SK-N-DZ (cell line): ENCODE data around the gene TEX14.

Experiments
- DNase-seq: peaks from one replicate; pipeline ENCODE4 v3.0.0-alpha.2; 2015; ENCODE audit warnings: low spot score

Gene TEX14

DNA sequence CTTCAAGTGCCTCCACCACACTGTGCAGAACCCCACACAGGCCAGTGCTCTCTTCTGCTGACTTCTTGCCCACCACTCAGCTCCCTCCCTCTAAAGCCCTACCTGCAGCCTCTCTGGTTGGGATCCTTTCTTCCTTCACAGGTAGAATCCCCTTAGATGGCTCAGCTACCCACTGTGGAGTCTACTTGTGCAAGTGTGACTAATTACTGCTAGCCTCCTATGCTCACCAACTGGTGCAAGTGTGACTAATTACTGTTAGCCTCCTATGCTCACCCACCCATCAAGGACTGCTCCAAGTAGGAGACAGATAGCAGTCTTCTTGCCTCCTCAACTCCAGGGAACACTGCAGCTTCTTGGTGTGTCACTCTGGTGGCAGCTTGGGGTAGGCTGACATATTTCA, 43.6 kb downstream of the TEX14 start:
- no peak for DNase-seq

DNA sequence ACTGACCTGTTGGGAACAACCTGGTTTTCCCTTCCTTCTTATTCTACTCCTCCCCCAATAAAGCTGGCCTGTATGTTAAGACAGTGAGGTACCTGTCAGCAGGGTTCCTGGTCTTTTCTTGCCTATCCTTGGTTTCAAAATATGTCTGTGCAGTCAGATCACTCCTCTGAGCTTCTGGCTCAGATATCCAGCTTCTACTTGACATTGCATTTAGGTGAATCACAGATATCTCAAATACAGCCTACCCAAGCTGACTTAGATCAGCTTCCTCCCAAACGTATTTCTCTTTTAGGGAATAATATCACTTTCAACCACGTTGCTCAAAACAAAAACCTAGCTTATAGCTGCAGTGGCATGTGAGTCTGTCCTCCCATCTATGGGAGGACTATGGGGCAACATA, 48.7 kb downstream of the TEX14 start:
- no peak for DNase-seq

DNA sequence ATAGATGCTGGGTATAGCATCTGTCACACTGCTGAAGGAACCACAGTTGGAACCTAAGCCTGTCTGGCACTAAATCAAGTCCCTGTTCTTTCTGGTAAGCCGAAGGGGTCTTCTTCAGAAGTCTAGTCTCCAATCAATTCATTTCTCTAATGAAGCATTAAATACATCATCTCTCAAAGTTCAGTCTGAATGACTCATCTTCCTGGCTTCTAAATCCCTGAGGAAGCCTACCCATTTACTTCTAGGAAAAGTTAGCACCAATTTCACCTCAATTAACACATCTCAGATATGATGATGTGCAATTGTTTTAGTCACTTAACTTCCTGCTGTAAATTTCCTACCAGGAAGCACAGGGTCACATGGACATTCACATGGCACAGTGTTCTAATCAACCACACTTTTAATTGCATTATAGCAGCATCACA, 49.9 kb downstream of the TEX14 start:
- DNase-seq: no peak

DNA sequence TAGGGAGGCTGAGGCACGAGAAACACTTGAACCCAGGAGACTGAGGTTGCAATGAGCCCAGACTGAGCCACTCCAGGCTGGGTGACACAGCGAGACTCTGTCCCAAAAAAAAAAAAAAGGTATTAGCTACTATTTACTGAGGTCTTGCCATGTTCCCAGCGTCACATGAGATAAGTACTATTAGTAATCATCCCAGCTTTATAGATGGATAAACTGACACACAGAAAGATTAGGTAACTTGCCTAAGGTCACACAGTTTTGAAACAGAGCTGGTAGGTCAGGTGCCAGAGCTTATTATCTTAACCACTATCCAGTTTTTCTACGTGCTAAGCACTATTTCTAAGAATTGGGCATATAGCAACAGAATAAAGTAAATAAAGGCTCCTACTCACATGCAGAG, 51.6 kb downstream of the TEX14 start:
- no peak for DNase-seq

DNA sequence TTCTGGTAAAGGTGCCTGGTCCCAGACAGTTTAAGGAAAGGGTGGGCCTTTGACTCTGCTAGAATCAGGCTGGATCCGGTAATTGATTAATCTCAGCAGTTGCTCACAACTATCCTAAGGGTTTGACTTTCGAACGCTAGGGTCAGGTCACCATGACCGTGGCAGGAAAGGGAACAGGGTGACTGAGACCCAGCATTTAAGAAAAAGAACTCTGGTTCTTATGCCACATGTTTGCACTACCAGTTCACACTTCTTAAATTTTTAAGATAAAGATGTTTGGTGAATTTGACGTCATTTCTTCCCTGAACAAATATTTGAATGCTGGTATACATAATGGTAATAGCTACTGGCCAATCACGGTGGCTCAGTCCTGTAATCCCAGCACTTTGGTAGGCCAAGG, 52.2 kb downstream of the TEX14 start:
- DNase-seq: no peak

DNA sequence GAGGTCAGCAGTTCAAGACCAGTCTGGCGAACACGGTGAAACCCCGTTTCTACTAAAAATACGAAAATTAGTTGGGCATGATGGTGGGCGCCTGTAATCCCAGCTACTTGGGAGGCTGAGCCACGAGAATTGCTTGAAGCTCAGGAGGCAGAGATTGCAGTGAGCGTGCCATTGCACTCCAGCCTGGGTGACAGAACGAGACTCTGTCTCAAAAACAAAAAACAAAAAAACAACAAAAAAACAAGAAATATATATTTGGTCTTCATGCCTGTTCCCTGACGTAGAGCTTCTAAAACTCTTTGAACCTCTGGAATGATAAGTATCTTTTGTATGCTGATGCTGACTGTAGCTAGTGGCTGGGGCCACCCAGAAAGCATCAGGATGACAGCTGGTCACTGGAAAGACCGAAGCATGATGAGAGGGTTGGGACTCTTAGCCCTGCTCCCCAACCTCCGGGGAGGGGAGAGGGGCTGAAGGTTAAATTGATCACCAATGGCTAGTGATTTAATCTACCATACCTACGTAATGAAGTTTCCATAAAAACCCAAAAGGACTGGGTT, 54.8 kb downstream of the TEX14 start:
- no peak for DNase-seq

DNA sequence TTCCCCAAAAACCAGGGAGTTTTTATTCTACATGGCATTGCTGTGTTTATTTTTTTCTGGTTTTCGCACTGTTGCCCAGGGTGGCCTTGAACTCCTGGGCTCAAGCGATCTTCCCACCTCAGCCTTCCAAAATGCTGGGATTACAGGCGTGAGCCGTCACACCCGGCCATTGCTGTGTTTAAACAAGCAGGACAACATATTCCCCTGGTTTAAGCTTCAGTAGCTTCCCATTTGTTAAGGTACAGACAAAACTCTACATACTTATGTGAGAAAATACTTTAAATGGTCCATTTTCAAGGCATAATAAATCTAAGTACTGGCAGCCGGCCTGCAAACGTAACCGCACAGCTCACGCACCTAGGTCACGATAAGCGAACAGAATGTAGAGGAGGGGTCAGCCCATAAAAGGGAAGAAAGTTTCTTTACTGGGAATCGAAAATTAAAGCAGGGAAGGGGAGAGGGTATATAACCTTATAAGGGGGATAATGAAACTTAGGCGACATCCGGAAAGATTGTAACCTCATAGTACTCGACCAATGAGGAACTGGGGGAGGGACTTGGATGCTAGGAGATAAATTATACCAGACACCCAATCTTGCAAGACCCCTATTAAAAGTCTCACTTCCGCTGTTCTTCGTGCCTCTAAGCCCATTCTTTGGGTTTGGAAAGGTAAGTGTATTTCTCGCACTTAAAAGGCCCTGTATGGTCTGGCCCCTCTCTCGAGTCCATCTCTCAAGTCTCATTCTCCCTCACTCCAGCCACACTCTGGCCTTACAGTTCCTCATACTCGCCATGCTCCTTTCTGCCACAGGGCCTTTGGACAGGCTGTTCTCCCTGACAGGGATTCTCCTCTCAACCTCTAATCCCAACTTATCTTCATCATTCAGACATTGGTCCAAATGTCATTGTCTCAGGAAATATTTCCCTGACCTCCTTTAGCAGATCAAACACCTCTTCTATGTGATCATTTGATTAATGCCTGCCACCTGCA, 59.2 kb downstream of the TEX14 start:
- peak; percentile 61 for DNase-seq

DNA sequence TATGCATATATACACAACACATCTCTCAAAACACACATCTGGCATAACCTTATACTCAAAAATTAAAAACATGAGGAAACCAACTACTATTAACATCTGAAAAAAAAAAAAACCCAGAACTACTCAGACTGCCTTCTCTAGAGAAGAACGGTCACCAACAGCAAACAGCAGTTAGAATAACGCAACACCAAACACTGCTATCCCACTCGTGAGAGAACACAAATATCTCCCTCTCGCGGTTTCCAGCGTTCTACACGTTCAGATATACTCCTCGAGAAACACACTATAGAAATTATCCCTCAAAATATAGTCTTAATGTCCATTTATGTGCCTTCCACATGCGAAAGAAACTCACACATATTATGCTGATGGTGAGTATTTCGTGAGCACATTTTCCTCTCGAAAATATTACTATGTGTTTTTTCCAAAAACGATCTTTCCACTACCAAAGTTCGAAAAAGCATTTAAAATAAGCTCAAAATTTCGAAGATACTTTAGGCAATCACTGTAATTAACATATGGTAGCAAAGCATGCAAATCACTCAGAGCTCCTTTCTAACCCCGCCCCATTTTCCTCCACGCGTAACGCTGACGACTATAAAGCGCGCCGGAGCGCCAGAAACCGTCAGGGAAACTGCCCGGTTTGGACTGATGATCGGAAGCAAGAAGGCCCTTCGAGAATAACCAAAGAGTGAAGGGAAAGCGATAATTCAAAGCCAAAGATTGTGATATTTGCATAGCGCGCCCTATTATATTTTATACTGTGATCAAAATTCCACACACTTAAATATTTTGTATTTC, 60.1 kb downstream of the TEX14 start:
- peak; percentile 100 for DNase-seq

DNA sequence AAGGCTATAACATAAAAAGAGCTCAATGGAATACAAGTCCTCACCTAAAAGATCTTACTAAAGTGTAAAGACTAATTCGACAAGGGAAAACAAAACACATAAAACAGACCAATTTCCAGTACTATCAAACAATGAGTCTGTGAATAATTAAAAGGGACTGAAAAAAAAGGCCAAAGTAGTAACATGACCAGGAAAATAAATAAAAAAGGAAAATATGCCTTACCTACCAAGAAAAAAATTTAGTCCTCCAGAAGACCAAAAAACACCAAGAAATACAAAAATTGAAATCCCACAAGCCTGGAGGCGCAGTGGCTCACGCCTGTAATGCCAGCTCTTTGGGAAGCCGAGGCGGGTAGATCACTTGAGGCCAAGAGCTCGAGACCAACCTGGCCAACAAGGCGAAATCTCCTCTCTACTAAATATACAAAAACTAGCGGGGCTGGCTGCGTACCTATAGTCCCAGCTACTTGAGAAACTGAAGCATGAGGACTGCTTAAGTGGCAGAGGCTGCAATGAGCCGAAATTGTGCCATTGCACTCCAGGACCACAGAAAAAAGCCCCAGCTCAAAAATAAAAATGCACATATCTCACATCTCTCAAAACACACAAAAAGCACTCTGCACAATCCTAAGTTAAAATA, 60.8 kb downstream of the TEX14 start:
- no peak for DNase-seq

DNA sequence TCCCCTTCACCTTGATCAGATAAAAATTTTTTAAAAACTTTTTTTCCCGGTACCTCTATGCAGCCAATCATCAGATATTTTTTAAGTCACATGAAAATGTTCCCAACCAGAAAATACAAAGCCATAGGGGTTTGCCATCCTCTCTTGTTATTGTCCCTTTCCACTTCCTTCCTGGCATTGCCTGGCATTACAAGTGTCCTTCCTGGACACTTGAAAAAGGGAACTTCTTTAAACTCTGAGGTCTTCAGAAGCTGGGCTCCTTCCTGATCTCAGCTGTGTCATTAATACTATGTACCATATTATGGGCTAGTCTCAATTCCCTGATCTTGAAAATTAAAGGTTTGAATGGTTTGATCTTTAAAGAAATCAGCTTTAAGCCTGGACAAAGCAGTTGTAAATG, 64.9 kb downstream of the TEX14 start:
- DNase-seq: no peak

DNA sequence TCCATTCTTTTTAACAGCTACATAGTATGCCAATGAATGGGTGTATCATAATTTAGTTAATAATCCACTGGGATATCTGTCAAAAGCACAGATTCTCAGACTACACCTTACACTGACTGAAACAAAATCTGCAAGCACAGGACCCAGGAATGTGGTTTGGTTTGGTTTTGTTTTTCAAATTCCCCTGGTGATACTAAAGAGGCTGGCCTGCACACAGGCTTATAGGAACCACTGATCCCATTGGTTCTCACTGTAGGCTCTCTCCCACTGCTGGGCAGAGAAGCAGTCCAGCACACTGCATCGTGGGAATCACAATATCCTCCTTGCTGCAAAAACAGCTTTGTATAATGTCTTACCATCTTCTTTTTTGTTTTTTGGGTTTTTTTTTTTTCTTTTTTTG, 67.1 kb downstream of the TEX14 start:
- DNase-seq: no peak

DNA sequence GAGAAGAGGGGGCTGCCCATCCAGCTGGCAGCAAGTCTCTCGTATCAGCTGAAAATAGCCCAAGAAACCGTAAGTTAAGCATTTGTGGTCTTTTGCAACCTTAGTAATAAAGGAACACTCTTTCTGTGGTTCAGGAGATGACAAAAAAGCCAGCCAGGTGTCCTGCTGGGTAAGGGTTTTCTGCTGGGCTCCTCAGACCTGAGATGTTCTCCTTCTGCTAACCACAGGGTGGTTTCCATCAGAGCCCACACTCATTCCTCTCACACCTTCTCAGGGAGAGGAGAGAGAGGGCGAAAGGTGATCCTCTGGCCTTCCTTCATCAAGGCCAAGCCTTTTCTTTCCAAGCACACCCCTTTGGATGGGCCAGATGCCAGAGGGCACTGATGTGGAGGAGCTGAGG, 70.7 kb downstream of the TEX14 start:
- DNase-seq: no peak

DNA sequence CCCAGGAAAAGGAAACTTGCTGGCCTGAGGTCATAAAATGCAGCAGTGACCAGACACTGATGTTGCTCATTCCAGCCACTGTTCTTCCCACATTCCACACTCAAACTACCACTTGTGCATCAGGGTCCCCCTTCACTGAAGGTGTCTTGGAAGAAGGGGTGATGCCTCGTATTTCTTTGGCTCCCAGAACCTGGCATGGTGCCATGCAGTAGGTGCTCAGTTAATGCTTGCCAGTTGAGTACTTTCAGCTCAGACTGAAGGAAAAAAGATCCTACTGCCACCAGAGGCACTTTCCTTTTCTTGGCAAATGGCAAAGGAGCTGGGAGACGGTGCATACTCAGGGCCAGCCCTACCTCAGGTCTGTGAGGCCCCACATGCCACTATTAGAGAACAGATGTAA, 73.5 kb downstream of the TEX14 start:
- no peak for DNase-seq

DNA sequence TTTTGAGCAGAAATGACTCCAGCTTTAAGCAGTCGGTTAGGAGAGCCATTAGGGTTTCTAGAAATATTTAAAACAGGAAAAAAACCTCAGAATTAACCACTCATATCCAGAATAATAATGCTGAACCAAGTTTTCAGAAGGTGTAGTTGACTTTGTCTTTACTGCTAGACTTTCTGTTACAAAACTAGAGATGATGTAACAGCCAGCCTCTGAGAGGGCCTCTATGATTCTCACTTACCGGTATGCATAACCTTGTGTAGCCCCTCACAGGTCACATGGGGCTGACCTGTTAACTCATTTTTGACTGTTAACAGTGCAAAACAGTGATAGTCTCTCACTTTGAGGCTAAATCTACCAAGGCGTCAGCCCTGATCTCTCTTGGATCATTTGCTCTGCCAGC, 74.3 kb downstream of the TEX14 start:
- DNase-seq: no peak

DNA sequence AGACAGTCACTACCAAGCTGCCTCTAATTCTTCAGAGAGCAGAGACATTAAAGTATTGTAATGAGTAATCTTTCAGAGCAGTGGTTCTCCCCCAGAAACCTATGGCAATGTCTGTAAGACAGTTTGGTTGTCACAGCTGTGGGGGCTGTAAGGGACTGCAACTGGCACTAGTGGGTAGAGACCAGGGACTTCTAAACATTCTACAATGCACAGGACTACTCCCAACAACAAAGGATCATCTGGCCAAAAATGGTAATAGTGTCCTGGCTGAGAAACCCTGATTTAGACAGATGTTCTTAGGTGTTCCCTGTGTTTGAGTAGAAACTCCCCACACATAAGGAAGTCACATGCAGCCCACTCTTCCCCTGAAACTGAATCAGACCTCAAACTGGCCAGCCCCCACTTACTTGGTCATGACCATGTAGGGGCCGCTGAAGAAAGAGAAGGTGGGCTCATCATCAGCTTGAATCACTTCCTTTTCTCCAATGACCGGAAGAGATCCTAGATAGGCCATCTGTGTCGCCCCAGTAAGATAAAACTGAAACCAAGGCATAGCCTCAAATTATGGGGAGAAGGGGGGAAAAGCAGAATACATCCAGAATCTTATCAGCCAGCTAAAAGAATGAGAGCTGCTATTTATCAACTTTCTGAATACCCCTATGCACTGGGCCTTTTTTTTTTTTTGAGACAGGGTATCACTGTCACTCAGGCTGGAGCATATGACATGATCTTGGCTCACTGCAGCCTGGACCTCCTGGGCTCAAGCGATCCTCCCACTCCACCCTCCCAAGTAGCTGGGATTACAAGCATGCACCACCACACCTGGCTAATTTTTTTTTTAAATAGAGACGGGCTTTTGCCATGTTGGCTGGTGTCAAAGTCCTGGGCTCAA, 75.8 kb downstream of the TEX14 start:
- DNase-seq: no peak

DNA sequence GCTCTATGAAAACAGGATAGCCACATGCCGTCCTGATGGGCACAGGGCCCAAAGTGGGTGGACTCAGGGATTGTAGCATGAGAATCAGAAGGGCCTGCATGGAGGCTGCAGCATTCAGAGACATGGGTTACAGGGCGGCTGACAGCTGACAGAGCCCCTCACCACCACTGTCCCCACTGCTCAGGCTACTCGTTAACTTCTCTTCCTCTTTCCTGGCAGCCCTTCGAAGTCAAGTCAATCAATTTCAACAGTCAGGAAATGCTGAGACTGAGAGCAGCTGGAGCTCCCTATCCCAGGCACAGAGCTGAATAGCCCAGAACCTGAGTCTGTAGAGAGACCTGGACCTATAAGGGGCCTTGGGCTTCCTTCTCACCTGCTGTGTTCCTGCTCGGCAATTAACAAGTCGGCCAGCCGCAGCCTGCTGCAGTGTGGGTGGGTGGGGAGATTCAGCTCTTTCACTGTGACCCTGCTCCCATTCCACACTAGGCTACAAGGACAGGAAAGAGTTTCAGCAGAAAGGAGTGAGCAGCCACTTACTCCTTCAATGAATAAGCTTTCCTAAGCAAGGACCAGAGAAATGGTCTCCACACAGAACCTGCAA, 76.9 kb downstream of the TEX14 start:
- DNase-seq: no peak

DNA sequence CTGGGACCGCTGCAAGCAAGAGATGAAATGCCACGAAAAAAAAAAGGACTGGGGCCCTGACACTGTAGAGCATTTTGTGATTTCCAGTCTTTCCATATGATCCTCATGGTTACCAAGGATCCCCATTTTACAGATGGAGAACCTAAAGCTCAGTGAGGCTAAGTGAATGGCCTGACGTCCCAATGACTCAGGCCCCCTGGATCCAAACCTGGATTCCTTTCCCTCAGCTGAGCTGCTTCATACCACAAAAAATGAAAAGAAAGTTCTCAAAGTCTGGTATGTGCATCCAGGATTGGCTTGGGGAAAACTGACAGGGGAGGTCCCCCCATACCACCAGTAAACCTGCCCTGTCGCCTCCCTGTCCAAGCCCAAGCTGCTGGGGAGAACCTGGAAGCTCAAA, 80.5 kb downstream of the TEX14 start:
- no peak for DNase-seq

DNA sequence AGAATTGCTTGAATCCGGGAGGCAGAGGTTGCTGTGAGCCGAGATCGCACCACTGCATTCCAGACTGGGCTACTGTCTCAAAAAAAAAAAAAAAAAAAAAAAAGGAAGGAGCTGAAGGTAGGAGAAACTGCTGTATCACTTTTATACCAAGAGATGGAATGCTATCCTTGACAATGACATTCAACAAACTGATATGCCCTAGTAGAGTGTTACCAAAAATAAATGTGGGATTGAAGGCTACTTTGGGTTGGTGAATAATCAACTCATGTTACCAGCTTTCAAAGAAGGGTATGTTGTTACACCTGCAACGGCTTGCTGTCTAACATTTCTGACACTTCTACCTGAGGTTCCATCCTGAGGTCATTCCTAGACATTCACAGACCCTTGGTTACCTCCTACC, 84.9 kb downstream of the TEX14 start:
- no peak for DNase-seq

DNA sequence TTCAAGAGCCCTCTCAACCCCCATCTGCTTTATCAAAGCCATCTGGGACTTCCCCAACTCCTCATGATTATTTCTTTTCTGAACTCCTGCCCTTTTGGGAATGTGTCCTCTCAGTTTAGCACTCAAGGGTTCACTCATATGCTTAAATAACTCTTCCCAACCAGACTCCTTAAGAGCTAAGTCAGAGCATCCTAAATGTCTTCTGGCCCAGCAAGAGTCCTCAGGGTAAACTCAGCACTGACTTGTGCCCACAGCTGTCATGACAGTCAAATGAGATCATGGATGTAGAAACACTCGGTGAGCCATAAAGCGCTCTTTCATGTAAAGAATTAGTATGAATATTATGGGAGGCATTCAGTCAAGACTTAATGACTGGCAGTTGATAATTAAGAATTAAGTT, 85.9 kb downstream of the TEX14 start:
- DNase-seq: no peak

DNA sequence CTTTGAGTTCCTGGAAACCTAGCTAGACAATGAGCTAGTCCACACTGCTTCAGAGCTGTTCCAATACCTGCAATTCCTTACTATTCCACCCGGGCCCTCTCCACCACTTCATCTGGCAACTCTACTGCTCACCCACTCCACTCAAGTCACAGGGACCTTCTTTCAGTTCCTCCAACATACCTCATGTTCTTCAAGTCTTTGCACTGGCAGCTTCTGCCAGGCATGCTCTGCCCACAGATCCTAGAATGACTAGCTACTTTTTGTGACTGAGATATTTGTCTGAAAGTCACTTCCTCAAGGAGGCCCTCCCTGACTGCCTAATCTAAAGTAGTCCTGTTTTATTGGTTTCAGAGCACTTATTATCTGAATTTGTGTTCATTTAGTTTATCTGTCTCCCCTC, 86.4 kb downstream of the TEX14 start:
- DNase-seq: no peak
